Measurements from ENCODE around the gene WDR6.
A peak's percentile ranks its signal among the peaks of the same experiment; 100 is the strongest.

The WDR6 gene, protein sequence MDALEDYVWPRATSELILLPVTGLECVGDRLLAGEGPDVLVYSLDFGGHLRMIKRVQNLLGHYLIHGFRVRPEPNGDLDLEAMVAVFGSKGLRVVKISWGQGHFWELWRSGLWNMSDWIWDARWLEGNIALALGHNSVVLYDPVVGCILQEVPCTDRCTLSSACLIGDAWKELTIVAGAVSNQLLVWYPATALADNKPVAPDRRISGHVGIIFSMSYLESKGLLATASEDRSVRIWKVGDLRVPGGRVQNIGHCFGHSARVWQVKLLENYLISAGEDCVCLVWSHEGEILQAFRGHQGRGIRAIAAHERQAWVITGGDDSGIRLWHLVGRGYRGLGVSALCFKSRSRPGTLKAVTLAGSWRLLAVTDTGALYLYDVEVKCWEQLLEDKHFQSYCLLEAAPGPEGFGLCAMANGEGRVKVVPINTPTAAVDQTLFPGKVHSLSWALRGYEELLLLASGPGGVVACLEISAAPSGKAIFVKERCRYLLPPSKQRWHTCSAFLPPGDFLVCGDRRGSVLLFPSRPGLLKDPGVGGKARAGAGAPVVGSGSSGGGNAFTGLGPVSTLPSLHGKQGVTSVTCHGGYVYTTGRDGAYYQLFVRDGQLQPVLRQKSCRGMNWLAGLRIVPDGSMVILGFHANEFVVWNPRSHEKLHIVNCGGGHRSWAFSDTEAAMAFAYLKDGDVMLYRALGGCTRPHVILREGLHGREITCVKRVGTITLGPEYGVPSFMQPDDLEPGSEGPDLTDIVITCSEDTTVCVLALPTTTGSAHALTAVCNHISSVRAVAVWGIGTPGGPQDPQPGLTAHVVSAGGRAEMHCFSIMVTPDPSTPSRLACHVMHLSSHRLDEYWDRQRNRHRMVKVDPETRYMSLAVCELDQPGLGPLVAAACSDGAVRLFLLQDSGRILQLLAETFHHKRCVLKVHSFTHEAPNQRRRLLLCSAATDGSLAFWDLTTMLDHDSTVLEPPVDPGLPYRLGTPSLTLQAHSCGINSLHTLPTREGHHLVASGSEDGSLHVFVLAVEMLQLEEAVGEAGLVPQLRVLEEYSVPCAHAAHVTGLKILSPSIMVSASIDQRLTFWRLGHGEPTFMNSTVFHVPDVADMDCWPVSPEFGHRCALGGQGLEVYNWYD

DNA sequence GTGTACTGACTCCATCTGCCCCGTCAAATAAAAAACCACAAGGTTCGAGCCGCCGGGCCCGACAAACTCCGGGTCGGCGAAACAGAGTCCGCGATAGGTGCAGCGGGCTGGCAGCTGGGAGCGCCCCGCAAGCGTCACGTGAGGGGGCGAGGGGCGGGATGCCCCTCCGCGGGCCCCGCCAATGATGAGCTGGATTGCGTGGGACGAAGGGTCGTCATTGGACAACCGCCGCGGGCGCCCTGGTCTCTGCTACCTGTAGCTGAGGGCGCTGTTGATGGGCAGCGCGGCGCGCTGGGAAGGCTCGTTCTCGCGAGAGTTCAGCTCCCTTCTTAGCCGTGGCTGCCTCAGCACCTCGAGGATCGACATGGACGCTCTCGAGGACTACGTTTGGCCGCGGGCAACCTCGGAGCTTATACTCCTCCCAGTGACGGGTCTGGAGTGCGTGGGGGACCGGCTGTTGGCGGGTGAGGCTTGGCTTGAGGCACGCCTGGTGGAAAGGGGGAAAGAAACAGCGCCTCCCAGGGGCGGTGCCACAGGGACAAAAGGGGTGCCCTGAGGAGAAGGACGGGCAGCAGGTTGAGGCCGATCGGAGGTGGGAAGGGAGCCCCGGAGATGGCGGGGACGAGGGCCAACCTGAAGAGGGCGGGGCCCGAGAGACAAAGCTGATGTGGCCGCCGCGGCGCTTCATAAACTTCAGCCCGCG, at the start of gene WDR6:
Gene WDR6 (plus strand): TSS at position 324 of the 703 bp plus-strand sequence. CDS start 41 bp downstream, at position 365.
- peak; percentile 99 for DNase-seq

DNA sequence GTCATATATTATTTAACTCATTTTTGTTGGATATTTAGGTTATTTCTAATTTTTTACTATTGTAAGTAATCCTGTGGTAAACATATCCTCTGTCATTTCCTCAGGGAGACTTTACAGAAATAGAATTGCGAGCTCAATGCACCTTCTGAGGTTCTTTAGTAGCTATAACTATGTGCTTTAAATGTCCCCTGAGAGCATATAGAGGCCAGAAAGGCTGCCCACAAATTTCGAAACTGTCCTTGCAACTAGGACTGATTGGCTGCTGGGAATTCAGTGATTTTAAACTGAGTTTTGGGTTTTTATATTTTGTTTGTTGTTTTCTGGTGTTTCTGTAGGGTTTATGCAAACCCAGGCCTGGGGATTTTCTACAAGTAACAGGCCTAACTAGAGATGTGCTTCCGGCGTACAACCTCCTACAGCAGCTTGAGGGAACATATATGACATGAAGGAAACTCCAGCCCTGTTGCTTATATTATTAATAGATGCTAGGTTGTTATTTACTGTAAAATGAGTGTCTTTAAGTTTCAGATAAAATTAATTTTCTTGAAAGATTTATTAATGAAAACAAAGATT, 46.3 kb upstream of the WDR6 start:
- DNase-seq: no peak

DNA sequence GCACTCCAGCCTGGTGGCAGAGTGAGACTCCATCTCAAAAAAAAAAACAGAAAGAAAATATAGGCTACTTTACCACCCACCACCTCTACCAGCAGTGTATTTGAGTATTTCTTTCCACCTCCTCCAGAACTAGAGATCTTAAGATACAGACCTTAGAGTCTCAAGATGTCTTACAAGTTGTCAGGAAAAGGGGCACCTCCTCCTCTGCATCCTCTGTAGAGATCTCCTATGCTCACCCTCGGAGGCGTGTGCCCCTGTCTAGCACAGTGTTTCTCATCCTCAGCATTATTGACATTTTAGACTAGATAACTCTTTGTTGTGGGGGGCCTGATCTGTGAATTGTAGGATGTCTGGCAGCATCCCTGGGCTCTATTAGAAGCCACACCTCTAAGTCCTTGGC, 44.9 kb upstream of the WDR6 start:
- no peak for DNase-seq

DNA sequence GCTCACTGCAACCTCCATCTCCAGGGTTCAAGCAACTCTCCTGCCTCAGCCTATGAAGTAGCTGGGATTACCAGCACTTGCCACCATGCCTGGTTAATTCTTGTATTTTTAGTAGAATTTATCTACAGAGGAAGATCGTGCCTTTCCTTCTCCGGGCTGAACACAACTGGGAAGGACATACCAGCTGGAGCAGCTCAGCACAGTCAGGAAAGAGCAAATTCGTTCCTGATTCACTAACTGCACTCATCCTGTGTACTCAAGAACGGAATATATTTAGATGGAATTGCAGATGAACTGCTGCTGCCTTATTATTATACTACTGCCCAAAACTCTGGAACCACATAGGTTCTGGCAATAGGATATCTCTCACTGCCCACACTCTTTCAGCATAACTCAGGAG, 44.3 kb upstream of the WDR6 start:
- no peak for DNase-seq

DNA sequence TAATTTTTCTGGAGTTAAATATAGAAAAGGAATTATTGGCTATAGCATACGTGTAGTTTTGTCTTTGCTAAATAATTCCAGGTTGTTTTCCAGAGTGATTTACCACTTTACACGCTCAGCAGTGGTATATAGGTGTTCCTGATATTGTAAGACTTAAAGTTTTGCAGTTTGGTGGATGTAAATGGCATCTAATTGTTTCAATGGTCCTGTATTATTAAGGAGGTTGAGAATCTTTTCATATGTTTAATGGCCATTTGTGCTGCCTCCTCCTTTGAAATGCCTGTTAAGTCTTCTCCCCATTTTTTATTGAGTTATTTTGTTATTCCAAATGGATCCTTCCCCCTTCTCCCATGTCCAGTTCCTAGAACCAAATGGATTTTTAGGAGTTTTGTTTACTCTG, 43.6 kb upstream of the WDR6 start:
- no peak for DNase-seq

DNA sequence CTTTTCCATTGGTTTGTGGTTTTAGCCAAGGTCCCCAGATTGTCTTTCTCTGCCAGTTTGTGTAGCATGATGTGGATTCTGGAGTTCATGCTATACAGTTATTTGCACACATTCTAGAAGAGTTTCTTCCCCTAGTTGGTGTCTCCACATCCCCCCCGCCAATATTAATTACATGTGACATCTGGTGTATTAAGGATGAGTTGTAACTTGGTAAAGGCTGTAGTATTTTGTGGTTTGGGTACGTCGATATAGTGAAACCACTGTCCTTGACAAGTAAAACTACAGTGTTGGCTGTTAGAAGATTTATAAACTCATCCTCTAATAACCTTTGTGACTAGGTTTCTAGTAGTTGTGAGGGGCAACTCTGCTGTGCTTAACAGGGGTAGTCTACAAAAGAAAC, 40.8 kb upstream of the WDR6 start:
- no peak for DNase-seq

DNA sequence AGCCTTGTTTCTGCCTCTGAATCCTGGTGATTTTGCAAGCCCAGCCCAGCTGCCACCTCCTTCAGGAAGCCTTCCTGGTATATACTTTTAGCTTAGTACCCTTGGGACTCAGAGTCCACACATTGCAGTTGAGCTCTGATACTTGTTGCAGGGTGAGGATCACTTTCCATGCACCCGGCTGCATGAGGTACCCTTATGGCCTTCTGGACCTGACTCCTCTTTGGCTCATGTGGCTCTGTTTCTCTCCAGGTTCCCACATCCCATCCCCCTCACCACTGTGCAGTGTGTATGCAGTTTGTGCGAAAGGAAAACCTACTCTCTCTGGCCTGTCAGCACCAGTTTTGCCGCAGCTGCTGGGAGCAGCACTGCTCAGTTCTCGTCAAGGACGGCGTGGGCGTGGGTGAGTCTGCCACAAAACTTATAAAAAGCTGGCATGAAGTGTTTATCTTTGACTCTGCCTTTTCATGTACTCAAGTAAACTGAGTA, 40.3 kb upstream of the WDR6 start:
- no peak for DNase-seq

DNA sequence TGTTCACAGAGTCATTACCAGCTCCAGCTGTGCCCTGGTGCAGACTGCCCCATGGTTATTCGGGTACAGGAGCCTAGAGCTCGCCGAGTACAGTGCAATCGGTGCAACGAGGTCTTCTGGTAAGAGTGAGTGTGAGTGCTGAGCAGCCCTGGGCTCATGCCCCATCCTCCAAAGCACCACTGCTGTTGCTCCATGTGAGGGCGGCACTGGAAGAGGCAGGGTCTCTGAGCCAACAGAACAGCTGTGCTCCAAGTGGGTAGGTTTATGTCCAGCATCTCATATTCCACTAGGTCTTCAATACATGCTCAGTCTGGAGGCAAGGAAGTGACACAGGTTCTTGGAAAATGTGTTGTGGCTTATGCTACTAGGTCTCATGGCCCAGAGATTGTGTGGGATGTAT, 36.6 kb upstream of the WDR6 start:
- DNase-seq: no peak

DNA sequence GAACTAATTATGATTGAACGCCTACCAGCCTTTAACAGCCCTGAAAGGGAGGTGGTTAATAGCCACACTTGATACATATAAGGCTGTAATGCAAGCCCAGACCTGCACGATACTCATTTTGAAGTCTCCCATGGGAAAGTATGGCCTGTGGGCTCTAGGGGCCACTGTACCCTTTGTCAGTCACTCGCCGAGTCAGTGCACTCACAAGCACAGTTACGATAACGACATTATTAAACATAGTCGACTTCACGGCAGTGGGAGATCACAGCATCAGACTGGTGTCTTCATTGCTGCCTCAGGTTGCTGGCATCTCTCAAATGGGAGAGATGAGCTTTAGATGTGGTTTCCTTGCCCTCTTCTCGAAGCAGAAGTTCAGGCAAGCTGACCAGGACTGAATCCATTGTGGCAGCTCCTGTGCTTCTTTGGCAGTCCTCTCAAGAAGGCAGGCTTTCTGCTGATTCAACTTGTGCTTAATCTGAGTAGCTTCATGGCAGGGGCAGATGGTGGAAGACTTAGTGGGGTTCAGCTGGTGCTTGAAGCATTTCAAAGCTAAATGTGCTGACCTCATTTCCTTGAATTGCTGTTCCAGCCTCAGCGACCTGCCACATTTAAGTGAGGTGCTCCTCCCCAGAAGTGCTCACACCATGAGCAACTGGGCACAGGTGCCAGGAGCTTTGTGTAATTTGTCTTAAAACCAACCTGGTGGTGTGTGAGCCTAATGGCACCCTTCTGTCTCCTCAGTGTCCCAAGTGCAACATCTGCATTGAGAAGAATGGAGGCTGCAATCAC, 32.9 kb upstream of the WDR6 start:
- DNase-seq: no peak

DNA sequence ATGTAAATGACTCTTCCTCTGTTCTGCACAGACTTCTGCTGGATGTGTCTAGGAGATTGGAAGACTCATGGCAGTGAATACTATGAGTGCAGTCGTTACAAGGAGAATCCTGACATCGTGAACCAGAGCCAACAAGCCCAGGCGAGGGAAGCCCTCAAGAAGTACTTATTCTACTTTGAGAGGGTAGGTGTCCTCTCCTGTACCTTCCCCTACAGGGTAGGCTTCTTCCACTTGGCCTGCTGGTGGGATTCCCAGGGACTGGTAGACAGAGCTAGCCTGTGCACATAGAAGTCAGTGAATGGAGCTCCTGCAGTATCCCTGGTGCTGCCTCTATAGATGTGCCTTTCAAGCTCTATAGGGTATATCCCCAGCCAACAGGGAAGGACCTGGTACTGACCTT, 27.7 kb upstream of the WDR6 start:
- no peak for DNase-seq

DNA sequence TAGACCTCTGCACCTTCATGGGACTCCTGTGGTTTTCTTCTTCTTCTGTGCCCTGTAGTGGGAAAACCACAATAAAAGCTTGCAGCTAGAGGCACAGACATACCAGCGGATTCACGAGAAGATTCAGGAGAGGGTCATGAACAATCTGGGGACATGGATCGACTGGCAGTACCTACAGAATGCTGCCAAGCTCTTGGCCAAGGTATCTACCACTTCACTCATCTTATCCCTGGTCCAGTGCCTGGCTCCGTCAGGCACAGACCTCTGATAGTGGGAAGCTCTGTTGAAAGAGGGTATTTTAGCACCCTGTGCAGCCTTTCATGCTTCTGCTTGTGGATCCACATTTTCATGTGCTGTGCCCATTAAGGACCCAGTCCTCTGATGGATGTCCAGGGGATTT, 26.9 kb upstream of the WDR6 start:
- DNase-seq: no peak

DNA sequence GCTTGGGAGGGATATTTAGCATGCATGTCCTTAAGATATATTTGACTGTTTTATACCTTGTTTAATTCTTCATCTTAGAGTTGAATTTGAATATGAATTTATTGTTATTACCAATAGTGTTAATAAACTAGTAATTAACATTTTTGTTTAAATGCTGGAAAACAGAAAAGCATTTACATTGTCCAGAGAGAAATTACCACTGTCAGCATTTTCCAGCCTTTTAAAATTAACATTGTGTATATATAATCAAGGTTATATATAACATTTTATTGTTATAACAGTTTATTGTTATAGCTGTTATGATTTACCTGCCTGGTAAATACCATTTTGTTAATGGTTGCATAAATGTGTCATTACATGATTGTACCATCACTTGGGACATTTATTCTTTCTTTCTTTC, 25.2 kb upstream of the WDR6 start:
- DNase-seq: no peak

DNA sequence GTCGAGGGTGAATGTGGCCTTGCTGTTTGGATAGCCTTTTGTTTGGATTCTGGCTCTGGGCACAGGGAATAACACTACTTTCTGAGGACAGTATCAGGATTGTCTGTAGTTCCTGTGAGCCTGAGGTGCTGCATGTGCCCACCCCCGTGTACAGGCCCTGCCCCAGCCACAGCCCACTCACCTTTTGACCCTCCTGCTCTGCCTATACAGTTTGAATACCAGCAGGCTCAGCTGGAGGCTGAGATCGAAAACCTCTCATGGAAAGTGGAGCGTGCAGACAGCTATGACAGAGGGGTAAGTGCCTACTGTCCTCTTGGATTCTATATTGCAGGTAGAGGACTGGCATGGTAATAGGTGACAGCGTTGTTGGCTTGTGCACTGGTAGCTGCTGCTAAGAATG, 24.5 kb upstream of the WDR6 start:
- no peak for DNase-seq

DNA sequence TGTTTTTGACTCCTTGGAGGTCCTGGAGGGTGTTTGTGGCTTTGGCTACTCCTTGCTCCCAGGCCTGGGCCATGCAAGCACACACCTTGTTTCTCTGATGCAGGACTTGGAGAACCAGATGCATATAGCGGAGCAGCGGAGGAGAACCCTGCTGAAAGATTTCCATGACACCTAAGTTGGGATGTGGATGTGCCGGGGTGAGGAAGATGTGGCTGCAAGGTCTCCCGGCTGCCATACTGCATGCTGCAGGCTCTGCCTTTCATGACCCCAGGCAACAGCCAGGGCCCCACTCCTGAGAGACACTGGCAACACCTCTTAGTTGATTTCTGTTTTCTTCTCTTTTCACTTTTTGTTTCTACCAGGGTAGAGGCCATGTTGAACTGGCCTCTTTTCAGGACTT, 24.1 kb upstream of the WDR6 start:
- no peak for DNase-seq

DNA sequence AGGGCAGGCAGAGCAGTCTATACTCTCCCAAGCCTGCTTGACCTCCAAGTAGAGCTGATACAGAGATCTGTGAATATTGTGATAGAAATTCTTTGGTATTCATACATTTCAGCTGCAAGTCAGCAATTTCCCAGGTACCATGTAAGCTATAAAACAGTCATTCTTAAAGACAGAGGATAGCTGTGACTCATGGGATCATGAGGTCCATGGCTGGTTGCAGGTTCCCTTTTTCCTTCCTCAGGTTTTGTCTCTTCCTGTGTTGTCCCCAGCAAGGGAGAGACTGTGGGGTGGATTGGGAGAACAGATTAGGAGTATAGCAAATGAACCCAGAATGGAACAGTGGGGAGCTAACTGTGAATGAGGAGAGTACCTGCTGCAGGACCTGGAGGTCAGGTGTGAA, 22.5 kb upstream of the WDR6 start:
- no peak for DNase-seq

DNA sequence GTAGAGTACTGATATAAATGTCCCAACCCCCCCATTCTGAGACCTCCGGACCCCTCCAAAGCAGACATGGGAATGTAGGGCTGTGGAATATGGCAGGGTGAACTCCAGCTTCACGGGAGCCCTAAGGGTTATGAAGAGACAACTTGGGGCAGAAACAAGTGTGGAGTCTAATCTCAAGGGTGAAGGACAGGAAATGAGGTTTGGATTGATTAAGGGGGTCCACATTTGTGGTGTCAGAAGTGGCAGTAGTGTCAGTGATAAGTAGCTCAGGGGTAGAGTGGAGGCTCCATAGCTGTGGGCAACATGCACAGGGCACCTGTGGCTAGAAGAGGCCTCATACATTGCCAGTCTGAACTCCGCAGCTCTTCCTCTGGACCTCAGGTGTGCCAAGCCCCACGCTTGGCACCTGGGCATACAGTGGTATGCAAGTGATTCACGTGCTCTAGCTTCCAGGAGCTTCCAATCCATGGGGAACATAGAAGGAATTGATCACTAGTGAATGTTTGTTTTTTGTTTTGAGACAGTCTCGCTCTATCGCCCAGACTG, 21.3 kb upstream of the WDR6 start:
- no peak for DNase-seq

DNA sequence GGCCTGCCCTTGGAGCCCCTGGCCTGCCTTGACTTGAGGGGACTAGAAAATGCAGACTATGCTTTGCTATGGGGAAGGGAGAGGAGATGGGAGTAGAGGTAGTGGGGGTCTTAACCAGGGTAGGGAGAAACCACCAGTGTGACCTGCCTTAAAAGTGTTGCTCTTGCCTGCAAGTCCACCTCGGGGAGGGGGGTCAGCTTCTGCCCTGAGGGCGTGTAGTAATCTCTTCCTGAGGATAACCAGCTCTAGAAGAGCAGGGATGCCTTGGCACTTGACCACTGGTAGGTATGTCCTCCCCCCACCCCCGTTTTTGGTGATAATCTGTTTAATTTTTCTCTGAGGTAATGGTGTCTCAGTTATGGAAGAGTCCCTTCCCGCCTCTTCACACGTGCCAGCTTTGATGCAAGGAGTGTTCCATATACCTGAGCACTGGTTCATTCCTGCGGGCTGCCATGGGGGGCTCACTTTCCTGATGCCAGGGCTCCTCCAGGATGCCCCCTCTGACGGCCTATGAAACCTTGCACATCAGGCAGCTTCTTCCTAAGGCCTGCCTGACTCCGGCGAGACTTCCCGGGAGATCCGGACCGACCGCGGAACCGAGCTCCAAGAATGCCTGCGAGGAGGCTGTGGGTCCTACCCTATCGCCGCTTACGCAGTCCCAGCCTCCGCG, 17.9 kb upstream of the WDR6 start:
- no peak for DNase-seq

DNA sequence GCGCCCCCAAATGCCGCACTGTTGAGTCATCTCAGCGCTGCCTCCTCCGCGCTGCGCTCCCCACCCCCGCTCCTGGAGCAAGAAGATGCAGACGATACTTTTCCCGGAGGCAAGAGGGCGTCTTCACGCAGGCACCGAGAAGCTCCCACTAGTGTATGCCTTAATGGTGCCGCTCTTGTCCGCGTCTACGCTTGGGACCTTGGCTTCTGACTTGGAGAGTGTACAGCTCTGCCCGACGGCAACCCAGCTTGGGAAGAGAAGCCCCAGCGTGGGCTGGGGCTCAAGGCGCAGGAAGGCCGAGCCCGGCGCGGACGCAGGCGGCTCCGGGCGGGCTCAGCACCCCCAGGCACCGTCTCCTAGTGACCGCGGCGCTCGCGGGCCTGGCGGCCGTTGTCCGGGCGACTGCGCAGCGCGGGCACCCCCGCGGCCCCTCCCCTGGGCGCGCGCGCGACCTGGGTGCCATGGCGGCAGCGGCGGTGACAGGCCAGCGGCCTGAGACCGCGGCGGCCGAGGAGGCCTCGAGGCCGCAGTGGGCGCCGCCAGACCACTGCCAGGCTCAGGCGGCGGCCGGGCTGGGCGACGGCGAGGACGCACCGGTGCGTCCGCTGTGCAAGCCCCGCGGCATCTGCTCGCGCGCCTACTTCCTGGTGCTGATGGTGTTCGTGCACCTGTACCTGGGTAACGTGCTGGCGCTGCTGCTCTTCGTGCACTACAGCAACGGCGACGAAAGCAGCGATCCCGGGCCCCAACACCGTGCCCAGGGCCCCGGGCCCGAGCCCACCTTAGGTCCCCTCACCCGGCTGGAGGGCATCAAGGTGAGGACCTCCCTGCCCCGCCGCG, 17.2 kb upstream of the WDR6 start, which contains the start of gene P4HTM:
Gene P4HTM (plus strand): TSS at position 446 of the 840 bp plus-strand sequence. CDS start 16 bp downstream, at position 462.
- peak; percentile 96 for DNase-seq

DNA sequence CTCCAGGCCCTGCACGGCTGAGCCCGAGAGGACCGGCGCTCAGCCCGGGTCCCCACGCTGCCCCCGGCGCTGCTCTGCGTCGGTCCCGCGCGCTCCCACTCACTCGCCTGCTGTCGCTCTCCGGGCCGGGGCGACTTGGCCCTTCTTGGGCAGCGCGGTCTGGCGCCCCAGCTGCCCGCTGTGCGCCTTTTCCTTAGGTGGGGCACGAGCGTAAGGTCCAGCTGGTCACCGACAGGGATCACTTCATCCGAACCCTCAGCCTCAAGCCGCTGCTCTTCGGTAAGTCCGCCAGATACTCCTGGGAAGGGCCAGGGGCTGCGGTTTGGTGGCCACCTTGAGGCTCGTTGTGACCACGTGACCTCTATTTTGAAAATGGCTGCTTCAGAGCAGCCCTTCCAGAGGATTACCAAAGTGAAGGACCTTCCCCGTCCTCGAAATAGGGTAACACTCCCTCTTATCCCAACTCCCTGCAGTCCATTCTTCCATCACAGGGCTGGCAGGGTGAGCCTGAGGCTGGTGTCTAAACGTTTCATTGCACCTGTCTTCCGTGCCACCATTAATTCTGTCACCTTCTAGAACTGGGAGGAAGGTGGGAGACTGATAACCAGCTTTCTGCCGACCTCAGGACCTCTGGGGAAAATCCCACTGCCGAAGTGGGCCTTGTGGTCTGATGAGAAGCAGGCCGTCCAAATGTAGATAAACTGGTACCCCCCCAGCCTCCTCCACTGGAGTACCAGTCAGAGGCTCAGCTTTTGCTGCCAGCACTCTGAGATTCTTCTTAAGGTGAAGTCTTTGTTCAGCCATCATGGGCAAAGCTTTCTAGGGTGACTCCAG, 16.3 kb upstream of the WDR6 start:
- peak; percentile 35 for DNase-seq
